K562 (cell line): ENCODE results near the gene CSK. TPM values are rescaled to one million over a fixed set of nuclear protein-coding genes. Genes with fewer than 3 reads are reported as not detected.

Experiments
- ATAC-seq: fragments of 200-7000 bp; cut with Tn5 transposase; 3 replicates; pipeline ENCODE4 v1.9.1; 2020; ENCODE audit warnings: moderate library complexity
- BruUV-seq: library from RNA; stranded (reverse); fragments of 400-500 nt; replicated peaks from 2 replicates; lab custom pipeline; 2021; lab: Mats Ljungman, UMichigan
- CTCF ChIA-PET: fragments of 300-600 bp; formaldehyde crosslinking; extraction: SDS; loops from one replicate; lab custom pipeline; 2021; ENCODE audit warnings: low intra/inter-chr PET ratio; lab: Yijun Ruan, JAX
- POLR2A ChIA-PET: fragments of 300-600, 350-650 bp; sonication (Branson Sonifier 250); formaldehyde crosslinking; extraction: SDS; loops from one replicate; lab custom pipeline; 2021; ENCODE audit warnings: antibody characterized with exemption, inconsistent platforms; lab: Yijun Ruan, JAX
- DNase-seq, 4 experiments: peaks; one replicate each; pipeline versions ENCODE4 v3.0.0 to v3.0.0-alpha.2; 2011 to 2018; ENCODE audit warnings: low spot score in 3 of 4, mixed read lengths in 3 of 4; ENCODE audit errors: extremely low read depth in 1 of 4
- FAIRE-seq: peaks from 2 replicates; lab custom pipeline; 2011; peaks lifted over from hg19 to GRCh38; lab: Jason Lieb, UNC
- H2AFZ ChIP-seq: 2 replicates; pipeline ENCODE4 v1.6.0; 2011; ENCODE audit warnings: low read depth, low read length, control low read depth, inconsistent platforms
- H3K27ac ChIP-seq: fragments of 200-600 bp; 3 replicates; pipeline ENCODE4 v1.8.0; 2011; ENCODE audit warnings: low read depth, mild to moderate bottlenecking, control low read depth, inconsistent platforms, low read length, moderate library complexity, mixed read lengths; ENCODE audit errors: extremely low read depth
- H3K27me3 ChIP-seq, 2 experiments: fragments of 300-600 bp in 1 of 2; 2 replicates in 1 of 2; 3 replicates in 1 of 2; pipeline versions ENCODE4 v1.6.0 to v1.8.0; 2011; ENCODE audit warnings: inconsistent platforms in 2 of 2, low read length in 2 of 2, mild to moderate bottlenecking in 1 of 2, mixed read lengths in 1 of 2, moderate library complexity in 1 of 2; ENCODE audit not compliant: control insufficient read depth in 2 of 2, insufficient read depth in 2 of 2
- H3K36me3 ChIP-seq: fragments of 300-600 bp; 3 replicates; pipeline ENCODE4 v1.8.0; 2011; ENCODE audit warnings: mild to moderate bottlenecking, low read length, inconsistent platforms; ENCODE audit not compliant: control insufficient read depth, insufficient read depth
- H3K4me1 ChIP-seq, 2 experiments: fragments of 200-600 bp in 1 of 2; replicated peaks in 1 of 2; 2 replicates in 1 of 2; 3 replicates in 1 of 2; pipeline versions ENCODE4 v1.5.1 to v1.8.0; 2011; ENCODE audit warnings: inconsistent platforms in 2 of 2, low read length in 2 of 2, mild to moderate bottlenecking in 1 of 2, mixed read lengths in 1 of 2, moderate library complexity in 1 of 2; ENCODE audit not compliant: control insufficient read depth in 2 of 2, insufficient read depth in 2 of 2
- H3K4me2 ChIP-seq: 2 replicates; pipeline ENCODE4 v1.6.1; 2011; ENCODE audit warnings: low read length, control low read depth, inconsistent platforms, mixed read lengths; ENCODE audit not compliant: insufficient read depth
- H3K4me3 ChIP-seq: fragments of 200-600 bp; sonication (generic), shearing (Covaris generic); 2 replicates; pipeline ENCODE4 v1.5.1; 2016; ENCODE audit warnings: control low read depth, inconsistent platforms
- H3K79me2 ChIP-seq: fragments of 200-600 bp; 3 replicates; pipeline ENCODE4 v1.8.0; 2011; ENCODE audit warnings: low read length, inconsistent platforms; ENCODE audit not compliant: control insufficient read depth, insufficient read depth
- H3K9ac ChIP-seq, 2 experiments: 2 replicates each; pipeline versions ENCODE4 v1.6.0 to v1.6.1; 2011; ENCODE audit warnings: low read depth in 2 of 2, low read length in 2 of 2, control low read depth in 1 of 2, inconsistent platforms in 1 of 2, mild to moderate bottlenecking in 1 of 2, mixed read lengths in 1 of 2; ENCODE audit not compliant: insufficient read depth in 1 of 2
- H3K9me1 ChIP-seq: one replicate; pipeline ENCODE4 v1.6.0; 2011; ENCODE audit warnings: inconsistent platforms, mild to moderate bottlenecking, low read length, moderate library complexity; ENCODE audit not compliant: control insufficient read depth, insufficient read depth
- H3K9me3 ChIP-seq: replicated peaks from 2 replicates; pipeline ENCODE4 v1.5.1; 2011; ENCODE audit warnings: low read depth, low read length, inconsistent platforms; ENCODE audit not compliant: control insufficient read depth, insufficient read depth
- H4K20me1 ChIP-seq: replicated peaks from 2 replicates; pipeline ENCODE4 v1.6.1; 2011; ENCODE audit warnings: low read length, inconsistent platforms, mixed read lengths; ENCODE audit not compliant: control insufficient read depth, insufficient read depth
- CCAR2 ChIP-seq: fragments of 200-400 bp; formaldehyde crosslinking; IDR thresholded peaks from 2 replicates; pipeline ENCODE4 v1.6.1; 2017; ENCODE audit warnings: mild to moderate bottlenecking, low read depth, low read length
- HDAC2 ChIP-seq: fragments of 450-650 bp; IDR thresholded peaks from 2 replicates; pipeline ENCODE4 v1.6.1; 2016; ENCODE audit warnings: mild to moderate bottlenecking
- KAT8 ChIP-seq: fragments of 450-650 bp; IDR thresholded peaks from 2 replicates; pipeline ENCODE4 v1.6.1; 2016; ENCODE audit warnings: low read depth, mild to moderate bottlenecking
- MAFK ChIP-seq: IDR thresholded peaks from 2 replicates; pipeline ENCODE4 v1.6.1; 2011; ENCODE audit warnings: low read length, improper control_type of control experiment
- TAL1 ChIP-seq: fragments of 450-650 bp; IDR thresholded peaks from 2 replicates; pipeline ENCODE4 v1.6.1; 2016; ENCODE audit warnings: mild to moderate bottlenecking
- YBX1 ChIP-seq: fragments of 450-650 bp; IDR thresholded peaks from 2 replicates; pipeline ENCODE4 v1.7.1; 2016; ENCODE audit warnings: mild to moderate bottlenecking
- ZBTB7A ChIP-seq: IDR thresholded peaks from 2 replicates; pipeline ENCODE4 v1.6.1; 2011; ENCODE audit warnings: low read depth, mild to moderate bottlenecking, low read length, moderate library complexity, borderline replicate concordance; ENCODE audit not compliant: control insufficient read depth
- ZNF134 ChIP-seq: fragments of 250-450 bp; sonication (Bioruptor Pico); conservative IDR thresholded peaks from 2 replicates; pipeline ENCODE4 v1.4.0; 2020
- WGBS: fragments of 100-300 bp; shearing (Covaris generic); methylation state at CpG from one replicate; pipeline ENCODE4 v1.1.6; 2016; ENCODE audit warnings: low coverage, mixed read lengths; ENCODE audit not compliant: insufficient coverage; ENCODE audit errors: missing lambda C conversion rate; 5-methylcytosine and 5-hydroxymethylcytosine counted together
- in situ Hi-C: fragments of 300-500 bp; cut with MboI; formaldehyde crosslinking; loops from 4 replicates; pipeline ENCODE4 v1.15.0; 2018; ENCODE audit warnings: inconsistent platforms, mixed read lengths
- intact Hi-C: fragments of 100-400 bp; cut with micrococcal nuclease; formaldehyde crosslinking; loops from 2 replicates; pipeline ENCODE4 v1.14.2; 2022
- polyA plus RNA-seq, 8 experiments: library from polyadenylated mRNA; depleted of rRNA in 4 of 8; stranded (reverse) in 5 of 8; unstranded in 3 of 8; fragments of >200 nt; fragmentation: Nextera tagmentation in 2 of 8; fragmentation: Illumina TruSeq in 1 of 8; extraction: Ambion mirVana in 2 of 8; extraction: Trizol in 1 of 8; gene quantifications; 2 replicates each; pipeline versions ENCODE4 v1.2.1 to v1.2.3, GENCODE V29; 2011 to 2014; ENCODE audit warnings: inconsistent platforms in 1 of 8, missing spikeins in 1 of 8
- total RNA-seq, 7 experiments: library from RNA; depleted of rRNA in 6 of 7; stranded (reverse); fragments of >200 nt in 6 of 7; fragmentation: Illumina TruSeq in 2 of 7; extraction: Trizol in 2 of 7; gene quantifications; 2 replicates each; pipeline versions ENCODE4 v1.2.1 to v1.2.3, GENCODE V29; 2011 to 2021; ENCODE audit warnings: low replicate concordance in 1 of 7
- TF ChIP-seq, protein P1 (sequence below): fragments of 250-450 bp; sonication (Bioruptor Pico); IDR thresholded peaks from 2 replicates; pipeline ENCODE4 v1.4.0; 2020
- TF ChIP-seq, protein P2 (sequence below): sonication (generic); formaldehyde crosslinking; IDR thresholded peaks from 2 replicates; pipeline ENCODE4 v1.8.1; 2023; ENCODE audit warnings: mild to moderate bottlenecking, missing genetic modification reagents

CSK gene
- total and polyA plus RNA-seq, 9 of the 15 experiments (the other 6 are each of a cell fraction or from before 2014, with no cell fraction given): 1.5 to 112 (median 22.5) TPM

DNA sequence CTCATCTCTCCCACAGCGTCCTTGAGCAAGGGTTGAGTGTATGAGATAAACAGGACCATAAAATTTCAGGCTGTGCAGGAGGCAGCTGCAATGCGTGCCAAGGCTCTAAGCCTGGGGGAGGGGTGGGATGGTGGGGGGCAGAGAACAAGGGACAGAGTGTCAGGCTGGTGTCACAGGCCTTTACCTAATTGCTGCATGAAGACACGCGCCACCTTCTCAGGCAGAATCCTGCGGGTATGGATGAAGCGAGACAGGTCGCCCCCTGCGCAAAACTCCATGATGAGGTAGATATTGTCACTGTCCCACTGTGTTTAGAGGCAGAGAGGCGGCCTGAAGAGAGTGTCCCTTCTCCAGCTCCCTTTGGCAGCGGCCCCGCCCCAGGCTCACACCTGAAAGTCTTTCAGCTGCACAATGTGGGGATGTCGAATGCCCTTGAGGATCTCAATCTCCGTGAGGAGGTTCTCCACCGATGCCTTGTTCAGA is 60.1 kb downstream of the CSK start:
- ATAC-seq (no peak), FAIRE-seq (no peak), DNase-seq (no peak)
- in situ Hi-C loops: no loop called here
- BruUV-seq: no TSS peak
- Histone ChIP-seq H3K4me1 (peaks cover 19 to 62% of the 10 kb centered on the region in 2 experiments; a peak in 4 of 5 replicates), H3K4me3 (peak overlapping the region; percentile 99), H3K4me2 (peak overlapping the region; percentile 99), H3K79me2 (peaks cover 14% of the 10 kb centered on the region; the same call in 2 of the 3 replicates), H3K27me3 (no peaks in the 10 kb centered on the region), H2AFZ (no peak overlapping the region; the same call in 1 of the 2 replicates), H3K9ac (peak overlapping the region; percentile 82 to 96), H3K27ac (no peak overlapping the region), H3K9me1 (peaks cover 8% of the 10 kb centered on the region), H4K20me1 (peaks cover 4% of the 10 kb centered on the region; the same call in 1 of the 2 replicates), H3K36me3 (peaks cover 55% of the 10 kb centered on the region; the same call in 2 of the 3 replicates), H3K9me3 (no peaks in the 10 kb centered on the region)
- POLR2A ChIA-PET: interaction anchor here (0.6 to 1.5 kb wide), 3 partner anchors 16 to 378 kb away, joined by 3 to 5 read pairs (median 3); partner anchors contain the start of gene CPLX3
- 64% methylated on average over 14 of the region's 14 CpGs for WGBS
- no peak for TF ChIP-seq CCAR2
- TF ChIP-seq TAL1: no peak
- TF ChIP-seq, protein P1, sequence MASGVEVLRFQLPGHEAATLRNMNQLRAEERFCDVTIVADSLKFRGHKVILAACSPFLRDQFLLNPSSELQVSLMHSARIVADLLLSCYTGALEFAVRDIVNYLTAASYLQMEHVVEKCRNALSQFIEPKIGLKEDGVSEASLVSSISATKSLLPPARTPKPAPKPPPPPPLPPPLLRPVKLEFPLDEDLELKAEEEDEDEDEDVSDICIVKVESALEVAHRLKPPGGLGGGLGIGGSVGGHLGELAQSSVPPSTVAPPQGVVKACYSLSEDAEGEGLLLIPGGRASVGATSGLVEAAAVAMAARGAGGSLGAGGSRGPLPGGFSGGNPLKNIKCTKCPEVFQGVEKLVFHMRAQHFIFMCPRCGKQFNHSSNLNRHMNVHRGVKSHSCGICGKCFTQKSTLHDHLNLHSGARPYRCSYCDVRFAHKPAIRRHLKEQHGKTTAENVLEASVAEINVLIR (CRISPR knock-in tag): no peak
- TF ChIP-seq ZBTB7A: no peak
- no peak for TF ChIP-seq KAT8
- no peak for TF ChIP-seq ZNF134 (CRISPR knock-in tag)
- TF ChIP-seq, protein P2, sequence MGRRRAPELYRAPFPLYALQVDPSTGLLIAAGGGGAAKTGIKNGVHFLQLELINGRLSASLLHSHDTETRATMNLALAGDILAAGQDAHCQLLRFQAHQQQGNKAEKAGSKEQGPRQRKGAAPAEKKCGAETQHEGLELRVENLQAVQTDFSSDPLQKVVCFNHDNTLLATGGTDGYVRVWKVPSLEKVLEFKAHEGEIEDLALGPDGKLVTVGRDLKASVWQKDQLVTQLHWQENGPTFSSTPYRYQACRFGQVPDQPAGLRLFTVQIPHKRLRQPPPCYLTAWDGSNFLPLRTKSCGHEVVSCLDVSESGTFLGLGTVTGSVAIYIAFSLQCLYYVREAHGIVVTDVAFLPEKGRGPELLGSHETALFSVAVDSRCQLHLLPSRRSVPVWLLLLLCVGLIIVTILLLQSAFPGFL (CRISPR knock-in tag): no peak
- TF ChIP-seq MAFK: no peak
- no peak for TF ChIP-seq HDAC2
- TF ChIP-seq YBX1: no peak
- CTCF ChIA-PET: no interaction called here
- intact Hi-C loops: loop anchor here (5.0 kb wide), 3 partner anchors 50 to 145 kb away; partner anchors contain the start of gene MPI
